ENCODE data around the gene NFKB1.

NFKB1 gene

GRCh38 chr4:102574317-102574716 lies 73.2 kb downstream of the NFKB1 start:
- TF ChIP-seq CTCF (conservative IDR thresholded peaks at IDR 0.05; ENCODE audit: low read depth, low read length), result no peak
- no peak overlapping the region for H3K4me3 ChIP-seq (ENCODE audit: low read length)
- no peak for DNase-seq (ENCODE audit: low read depth)

GRCh38 chr4:102575369-102576129 lies 74.4 kb downstream of the NFKB1 start:
- H3K4me3 ChIP-seq (ENCODE audit: low read length), result no peak overlapping the region
- no peak for DNase-seq (ENCODE audit: low read depth)
- TF ChIP-seq CTCF (conservative IDR thresholded peaks at IDR 0.05; ENCODE audit: low read depth, low read length), result no peak

GRCh38 chr4:102578270-102578669 lies 77.1 kb downstream of the NFKB1 start:
- DNase-seq (ENCODE audit: low read depth), result no peak
- no peak for TF ChIP-seq CTCF (conservative IDR thresholded peaks at IDR 0.05; ENCODE audit: low read depth, low read length)

GRCh38 chr4:102578819-102579218 lies 77.7 kb downstream of the NFKB1 start:
- TF ChIP-seq CTCF (conservative IDR thresholded peaks at IDR 0.05; ENCODE audit: low read depth, low read length), result no peak
- no peak overlapping the region for H3K4me3 ChIP-seq (ENCODE audit: low read length)
- no peak for DNase-seq (ENCODE audit: low read depth)

More at GRCh38 chr4:102578270-102578669, 77.1 kb downstream of the NFKB1 start:
- H3K4me3 ChIP-seq (ENCODE audit: low read length), result no peak overlapping the region

GRCh38 chr4:102579794-102580462 lies 78.8 kb downstream of the NFKB1 start:
- no peak for TF ChIP-seq CTCF (conservative IDR thresholded peaks at IDR 0.05; ENCODE audit: low read depth, low read length)
- H3K4me3 ChIP-seq (ENCODE audit: low read length), result no peak overlapping the region
- no peak for DNase-seq (ENCODE audit: low read depth)

- DNase-seq (ENCODE audit: low read depth), result no peak
- H3K4me3 ChIP-seq (ENCODE audit: low read length), result no peak overlapping the region
- TF ChIP-seq CTCF (conservative IDR thresholded peaks at IDR 0.05; ENCODE audit: low read depth, low read length), result no peak
Observed at GRCh38 chr4:102580463-102580842, 79.3 kb downstream of the NFKB1 start.

- no peak for TF ChIP-seq CTCF (conservative IDR thresholded peaks at IDR 0.05; ENCODE audit: low read depth, low read length)
- H3K4me3 ChIP-seq (ENCODE audit: low read length), result no peak overlapping the region
- DNase-seq (ENCODE audit: low read depth), result no peak
Observed at GRCh38 chr4:102584091-102584490, 82.9 kb downstream of the NFKB1 start.

Measured in retinal pigment epithelial cell (primary cell).